ENCODE data around the gene AKAP14.
A peak's percentile ranks its signal among the peaks of the same experiment; 100 is the strongest.

- TF ChIP-seq, protein P1, sequence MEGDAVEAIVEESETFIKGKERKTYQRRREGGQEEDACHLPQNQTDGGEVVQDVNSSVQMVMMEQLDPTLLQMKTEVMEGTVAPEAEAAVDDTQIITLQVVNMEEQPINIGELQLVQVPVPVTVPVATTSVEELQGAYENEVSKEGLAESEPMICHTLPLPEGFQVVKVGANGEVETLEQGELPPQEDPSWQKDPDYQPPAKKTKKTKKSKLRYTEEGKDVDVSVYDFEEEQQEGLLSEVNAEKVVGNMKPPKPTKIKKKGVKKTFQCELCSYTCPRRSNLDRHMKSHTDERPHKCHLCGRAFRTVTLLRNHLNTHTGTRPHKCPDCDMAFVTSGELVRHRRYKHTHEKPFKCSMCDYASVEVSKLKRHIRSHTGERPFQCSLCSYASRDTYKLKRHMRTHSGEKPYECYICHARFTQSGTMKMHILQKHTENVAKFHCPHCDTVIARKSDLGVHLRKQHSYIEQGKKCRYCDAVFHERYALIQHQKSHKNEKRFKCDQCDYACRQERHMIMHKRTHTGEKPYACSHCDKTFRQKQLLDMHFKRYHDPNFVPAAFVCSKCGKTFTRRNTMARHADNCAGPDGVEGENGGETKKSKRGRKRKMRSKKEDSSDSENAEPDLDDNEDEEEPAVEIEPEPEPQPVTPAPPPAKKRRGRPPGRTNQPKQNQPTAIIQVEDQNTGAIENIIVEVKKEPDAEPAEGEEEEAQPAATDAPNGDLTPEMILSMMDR (IDR thresholded peaks at IDR 0.05), result peak in 3 of 4 experiments; percentile 45 to 57 (median 48)
- TF ChIP-seq POLR2A (IDR thresholded peaks at IDR 0.05), result no peak
- no peak for TF ChIP-seq EP300 (IDR thresholded peaks at IDR 0.05)
- no peak for TF ChIP-seq POLR2AphosphoS5 (IDR thresholded peaks at IDR 0.05)
Observed at GRCh38 chrX:119880552-119881437, 14.9 kb upstream of the AKAP14 start.
